ENCODE measurements around the gene ARSA. TPM values are rescaled to one million over a fixed set of nuclear protein-coding genes. Genes with fewer than 3 reads are reported as not detected.

The ARSA gene
- total RNA-seq, 6 experiments from 2014 or later, result 28.0 to 35.4 (median 30.6) TPM

- no peaks in the 10 kb centered on the region for H3K9me3 Mint-ChIP-seq
- H3K27me3 Mint-ChIP-seq (ENCODE audit: insufficient read depth), result peaks cover 10% of the 10 kb centered on the region; the same call in 1 of the 2 replicates
- H3K36me3 Mint-ChIP-seq (ENCODE audit: low read depth), result no peaks in the 10 kb centered on the region
- H3K27ac Mint-ChIP-seq, result no peak overlapping the region
- no peak for TF ChIP-seq CTCF (IDR thresholded peaks at IDR 0.05)
- peaks cover 7% of the 10 kb centered on the region for H3K4me1 Mint-ChIP-seq (ENCODE audit: low read depth)
- H3K4me3 Mint-ChIP-seq, result no peak overlapping the region
- no peak for DNase-seq
Observed at GRCh38 chr22:50586416-50586815, 41.5 kb downstream of the ARSA start.

DNA sequence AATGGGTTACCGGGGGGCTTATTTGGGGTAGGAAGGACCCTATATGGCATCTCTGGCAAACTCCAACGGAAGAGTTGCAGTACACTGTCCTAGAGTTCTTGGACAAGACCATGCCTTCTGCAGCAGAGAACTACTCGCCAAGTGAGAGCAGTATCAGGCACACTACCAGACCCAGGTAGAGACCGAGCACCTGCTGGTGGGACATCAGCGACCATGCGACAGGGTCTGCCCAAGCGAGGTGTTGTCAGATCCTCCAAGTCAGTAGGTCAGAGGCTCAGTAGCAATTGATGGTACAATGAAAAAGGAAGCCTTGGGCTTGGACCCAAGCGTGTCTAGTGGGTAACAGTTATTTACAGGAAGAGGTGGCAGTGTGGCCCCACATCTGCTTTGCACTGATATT lies 42.2 kb downstream of the ARSA start:
- Mint-ChIP-seq H3K27ac (no peak overlapping the region), H3K4me3 (no peak overlapping the region), H3K9me3 (no peaks in the 10 kb centered on the region), H3K36me3 (ENCODE audit: low read depth) (no peaks in the 10 kb centered on the region), H3K4me1 (ENCODE audit: low read depth) (peaks cover 7% of the 10 kb centered on the region), H3K27me3 (ENCODE audit: insufficient read depth) (peaks cover 10% of the 10 kb centered on the region; the same call in 1 of the 2 replicates)
- TF ChIP-seq CTCF (IDR thresholded peaks at IDR 0.05), result no peak
- DNase-seq, result no peak

GRCh38 chr22:50585238-50585637 lies 42.7 kb downstream of the ARSA start:
- H3K4me1 Mint-ChIP-seq (ENCODE audit: low read depth), result peaks cover 7% of the 10 kb centered on the region
- DNase-seq, result no peak
- H3K27me3 Mint-ChIP-seq (ENCODE audit: insufficient read depth), result peaks cover 10% of the 10 kb centered on the region; the same call in 1 of the 2 replicates
- no peak overlapping the region for H3K4me3 Mint-ChIP-seq
- H3K36me3 Mint-ChIP-seq (ENCODE audit: low read depth), result no peaks in the 10 kb centered on the region
- no peaks in the 10 kb centered on the region for H3K9me3 Mint-ChIP-seq
- no peak overlapping the region for H3K27ac Mint-ChIP-seq
- TF ChIP-seq CTCF (IDR thresholded peaks at IDR 0.05), result no peak

DNA sequence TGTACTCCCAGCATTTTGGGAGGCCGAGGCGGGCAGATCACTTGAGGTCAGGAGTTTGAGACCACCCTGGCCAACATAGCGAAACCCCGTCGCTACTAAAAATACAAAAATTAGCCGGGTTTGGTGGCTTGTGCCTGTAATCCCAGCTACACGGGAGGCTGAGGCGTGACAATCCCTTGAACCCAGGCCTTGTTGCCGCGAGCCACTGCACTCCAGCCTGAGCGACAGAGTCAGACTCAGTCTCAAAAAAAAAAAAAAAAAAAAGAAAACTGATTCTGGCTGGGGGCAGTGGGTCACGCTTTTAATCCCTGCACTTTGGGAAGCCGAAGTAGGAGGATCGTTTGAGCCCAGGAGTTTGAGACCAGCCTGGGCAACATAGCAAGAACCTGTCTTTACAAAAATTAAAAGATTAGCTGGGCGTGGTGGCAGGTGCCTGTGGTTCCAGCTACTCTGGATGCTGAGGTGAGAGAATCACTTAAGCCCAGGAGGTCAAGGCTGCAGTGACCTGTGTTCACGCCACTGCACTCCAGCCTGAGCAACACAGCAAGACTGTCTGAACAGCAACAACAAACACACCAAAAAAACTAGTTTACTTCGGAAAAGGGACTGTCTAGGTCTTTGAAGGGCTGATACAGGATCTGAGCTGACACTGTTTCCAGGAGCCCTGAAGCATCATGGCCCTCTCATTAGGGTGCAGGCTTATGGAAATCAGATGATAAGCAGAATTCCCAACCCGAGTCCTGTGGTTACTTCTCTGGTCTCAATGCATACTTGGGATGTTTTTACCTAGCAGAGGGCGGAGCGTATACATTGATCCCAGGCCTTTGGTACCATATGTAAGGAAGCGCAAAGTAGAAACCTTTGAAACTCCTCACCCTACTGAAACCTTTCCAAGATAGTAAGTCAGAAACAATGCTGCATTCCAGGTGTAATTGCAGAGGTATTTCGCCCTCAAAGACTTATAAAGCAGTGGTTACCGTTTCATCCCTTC lies 43.6 kb downstream of the ARSA start:
- DNase-seq, result no peak
- Mint-ChIP-seq H3K27ac (no peak overlapping the region), H3K4me1 (ENCODE audit: low read depth) (peaks cover 7% of the 10 kb centered on the region), H3K36me3 (ENCODE audit: low read depth) (no peaks in the 10 kb centered on the region), H3K27me3 (ENCODE audit: insufficient read depth) (peaks cover 6% of the 10 kb centered on the region; the same call in 1 of the 2 replicates), H3K9me3 (no peaks in the 10 kb centered on the region), H3K4me3 (peak overlapping the region; percentile 92)
- TF ChIP-seq CTCF (IDR thresholded peaks at IDR 0.05), result no peak

GRCh38 chr22:50583294-50583861 lies 44.6 kb downstream of the ARSA start:
- H3K36me3 Mint-ChIP-seq (ENCODE audit: low read depth), result no peaks in the 10 kb centered on the region
- no peak for TF ChIP-seq CTCF (IDR thresholded peaks at IDR 0.05)
- H3K9me3 Mint-ChIP-seq, result no peaks in the 10 kb centered on the region
- H3K27me3 Mint-ChIP-seq (ENCODE audit: insufficient read depth), result peaks cover 9% of the 10 kb centered on the region; the same call in 1 of the 2 replicates
- H3K27ac Mint-ChIP-seq, result peak overlapping the region; percentile 37
- DNase-seq, result no peak
- peaks cover 13% of the 10 kb centered on the region for H3K4me1 Mint-ChIP-seq (ENCODE audit: low read depth)
- H3K4me3 Mint-ChIP-seq, result peak overlapping the region; percentile 92

Measured in HFFc6 (cell line).